ENCODE results near the gene CLK2.
"Not testable (repeated sequence)": the region's sequence is repeated elsewhere in the genome, so short reads cannot be mapped to it uniquely, and the experiment has no call there.

Gene CLK2

GRCh38 chr1:155267373-155267772, 5.9 kb downstream of the CLK2 start:
- no peak for DNase-seq (ENCODE audit: low read depth in 2 of 2)

GRCh38 chr1:155266553-155266952, 6.8 kb downstream of the CLK2 start:
- DNase-seq (ENCODE audit: low read depth in 2 of 2) = no peak

DNA sequence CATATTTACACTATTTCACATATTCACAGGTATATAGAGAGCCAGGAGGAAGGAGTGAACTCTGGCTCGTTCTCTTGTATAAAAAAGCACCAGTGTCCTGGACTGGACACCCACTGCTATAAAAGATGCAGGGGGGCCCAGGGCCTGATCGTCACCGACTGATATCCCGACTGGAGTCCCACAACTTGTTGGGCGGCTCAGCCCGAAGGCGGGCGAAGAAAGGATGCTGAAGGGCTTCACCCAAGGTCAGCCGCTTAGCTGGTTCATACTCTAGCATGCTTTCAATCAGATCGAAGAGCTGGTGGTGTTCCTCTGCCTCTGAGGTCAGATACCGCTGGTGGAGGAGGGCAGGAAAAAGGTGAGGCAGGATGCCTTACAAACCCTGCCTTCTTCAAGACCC, 10.2 kb downstream of the CLK2 start:
- no peak for DNase-seq (ENCODE audit: low read depth in 2 of 2)

DNA sequence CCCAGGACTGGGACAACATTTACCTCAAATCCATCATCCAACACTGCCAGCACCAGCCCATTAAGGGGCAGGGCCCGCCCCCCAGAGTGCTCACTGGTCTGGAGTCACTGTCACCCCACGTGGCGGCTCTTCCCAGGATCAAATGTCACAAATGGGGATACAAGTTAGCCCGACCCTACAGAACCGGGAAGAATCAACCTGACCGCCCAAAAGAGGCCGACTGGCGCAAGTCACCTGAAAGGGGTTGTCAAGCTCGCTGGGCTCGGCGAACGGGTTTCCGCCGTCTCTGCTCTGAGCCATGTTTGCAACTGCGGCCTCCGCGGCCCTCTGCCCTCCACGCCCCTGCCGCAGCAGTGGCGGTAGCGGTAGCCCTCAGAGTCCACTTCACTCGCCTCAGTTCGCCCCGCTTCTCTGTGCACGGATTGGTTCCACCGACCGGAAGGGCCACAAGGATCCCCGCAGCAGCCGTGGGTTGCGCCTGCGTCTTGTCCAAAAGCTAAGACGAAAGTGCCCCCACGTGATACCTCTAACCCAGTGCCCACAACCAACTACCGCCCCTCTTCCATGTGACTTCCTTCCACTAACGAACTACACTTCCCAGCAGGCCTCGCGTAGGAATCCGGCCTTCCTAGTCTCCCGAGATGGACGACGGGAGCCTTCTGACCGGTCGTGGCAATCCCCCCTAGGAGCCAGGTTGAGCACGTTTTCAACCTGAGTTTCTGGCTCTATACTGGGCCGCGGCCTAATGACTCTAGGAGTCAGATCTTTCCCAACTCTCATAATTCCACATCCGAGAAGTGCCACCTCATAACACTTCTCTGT, 11.2 kb downstream of the CLK2 start, which contains the start of gene SCAMP3:
Gene SCAMP3 (minus strand): TSS at position 509 of the 822 bp plus-strand sequence. CDS start 209 bp downstream, at position 300.
- peak; percentile 72 to 75 for DNase-seq (ENCODE audit: low read depth in 2 of 2)

- DNase-seq (ENCODE audit: low read depth in 2 of 2) = no peak
These were observed 11.8 kb downstream of the CLK2 start for GRCh38 chr1:155261493-155261851.

DNA sequence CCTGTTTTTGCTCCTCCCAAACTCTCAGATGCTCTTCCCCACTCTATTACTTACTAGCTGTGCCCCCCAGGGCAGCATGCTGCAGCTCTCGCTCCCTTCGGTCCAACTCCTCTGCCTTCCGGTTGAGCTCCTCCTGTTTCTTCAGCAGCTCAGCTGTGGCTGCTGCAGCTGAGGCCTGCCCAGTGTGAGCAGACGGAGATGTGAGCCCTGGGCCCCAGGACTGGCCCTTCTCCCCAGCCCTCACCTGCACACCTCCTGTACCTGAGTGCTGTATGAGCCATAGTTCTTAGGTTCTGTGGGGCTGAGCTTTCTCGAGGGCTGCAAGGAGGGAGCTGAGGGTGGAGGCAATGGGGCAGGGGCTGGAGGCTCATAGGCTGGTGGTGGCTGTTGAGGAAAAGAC, 13.0 kb downstream of the CLK2 start:
- no peak for DNase-seq (ENCODE audit: low read depth in 2 of 2)

- DNase-seq (ENCODE audit: low read depth in 2 of 2) = no peak
These were observed 17.0 kb downstream of the CLK2 start for GRCh38 chr1:155256058-155256852.

DNA sequence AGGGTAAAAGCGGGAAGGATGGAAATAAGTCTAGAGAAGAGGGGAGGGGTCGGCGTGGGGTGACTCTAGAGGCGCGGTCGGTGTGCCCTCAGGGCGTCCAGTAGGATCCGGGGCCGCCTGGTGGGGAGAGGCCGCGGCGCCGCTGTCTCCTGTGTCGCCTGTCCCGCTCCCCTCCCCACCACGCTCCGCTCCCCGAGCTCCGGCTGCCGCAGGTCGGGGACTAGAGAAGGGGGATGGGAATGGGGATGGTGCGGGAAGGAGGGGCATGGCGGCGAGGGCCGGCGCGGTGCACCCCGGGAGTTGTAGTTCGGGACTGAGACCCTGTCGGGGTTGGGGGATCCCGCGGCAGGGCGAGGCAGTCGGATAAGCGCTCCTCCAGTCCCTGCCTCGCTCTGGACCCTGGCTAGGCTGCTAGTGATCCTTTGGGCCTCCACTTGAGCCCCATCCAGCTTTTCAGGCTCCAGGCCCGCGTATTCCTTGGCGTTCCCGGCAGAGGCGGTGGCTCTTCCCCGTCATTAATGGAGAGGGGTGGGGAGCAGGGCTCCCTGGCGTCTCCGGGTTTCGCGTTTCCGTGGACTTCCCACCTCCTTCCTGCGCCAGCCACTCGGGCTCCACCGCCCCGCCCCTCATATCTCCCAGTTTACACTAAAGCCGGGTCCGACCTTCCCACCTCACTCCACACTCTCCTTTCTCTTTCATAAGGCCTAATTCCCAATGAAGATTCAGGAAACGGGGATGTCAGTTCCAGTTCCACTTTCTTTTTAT, 17.9 kb downstream of the CLK2 start, which contains the start of gene ENTREP3:
Gene ENTREP3 (minus strand): TSS at position 241 of the 765 bp plus-strand sequence. CDS start 606 bp downstream, outside the sequence.
- peak; percentile 46 to 49 for DNase-seq (ENCODE audit: low read depth in 2 of 2)

- DNase-seq (ENCODE audit: low read depth in 2 of 2) = no peak
These were observed 18.5 kb downstream of the CLK2 start for GRCh38 chr1:155254714-155255242.

DNA sequence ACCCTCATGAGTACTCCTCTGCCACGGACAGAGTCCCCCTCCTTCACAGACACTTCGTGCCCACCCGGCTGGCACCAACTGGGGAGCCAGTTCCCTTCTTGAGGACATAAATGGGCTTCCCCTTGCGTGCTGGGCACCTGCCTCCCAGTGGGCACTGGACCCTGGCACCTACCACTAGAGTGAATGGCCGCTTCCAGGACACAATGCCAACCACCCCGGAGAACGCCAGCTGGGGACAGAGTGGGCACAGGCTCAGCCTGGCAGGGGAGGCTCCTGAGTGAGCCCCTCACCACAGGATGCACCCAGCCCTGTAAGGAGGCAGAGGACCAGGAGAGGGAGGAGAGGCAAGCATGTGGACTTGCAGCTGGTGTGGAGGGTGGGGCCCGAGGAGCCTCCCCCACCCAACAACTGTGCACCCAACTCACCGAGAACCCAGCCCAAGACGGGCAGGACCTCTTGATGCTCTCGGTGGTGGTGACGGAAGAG, 19.0 kb downstream of the CLK2 start:
- DNase-seq (ENCODE audit: low read depth in 2 of 2) = no peak

DNA sequence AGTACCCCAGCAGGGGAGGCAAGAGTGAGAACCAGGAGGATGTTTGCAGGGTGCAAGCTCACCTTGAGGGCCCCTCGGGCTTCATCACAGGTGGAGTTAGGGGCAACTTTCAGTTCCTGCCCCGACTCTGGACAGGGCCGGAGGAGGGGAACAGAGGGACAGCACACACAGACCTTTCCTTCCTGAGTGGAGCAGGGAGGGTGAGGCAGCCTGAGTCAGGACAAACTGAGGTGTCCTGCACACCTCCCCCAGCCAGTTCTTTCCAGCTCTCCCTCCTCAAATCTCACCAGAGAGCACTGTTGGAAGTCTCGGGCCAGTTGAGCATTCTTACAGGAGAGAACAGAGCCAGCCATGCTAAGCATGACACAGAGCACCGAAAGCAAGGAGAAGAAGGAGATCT, 19.5 kb downstream of the CLK2 start:
- no peak for DNase-seq (ENCODE audit: low read depth in 2 of 2)

GRCh38 chr1:155253208-155253607, 20.1 kb downstream of the CLK2 start:
- no peak for DNase-seq (ENCODE audit: low read depth in 2 of 2)

- DNase-seq (ENCODE audit: low read depth in 2 of 2) = no peak
These were observed 21.7 kb downstream of the CLK2 start for GRCh38 chr1:155251566-155251965.

GRCh38 chr1:155250633-155251449, 22.5 kb downstream of the CLK2 start:
- peak; percentile 92 to 95 for DNase-seq (ENCODE audit: low read depth in 2 of 2)

- DNase-seq (ENCODE audit: low read depth in 2 of 2) = no peak
These were observed 23.1 kb downstream of the CLK2 start for GRCh38 chr1:155250246-155250632.

DNA sequence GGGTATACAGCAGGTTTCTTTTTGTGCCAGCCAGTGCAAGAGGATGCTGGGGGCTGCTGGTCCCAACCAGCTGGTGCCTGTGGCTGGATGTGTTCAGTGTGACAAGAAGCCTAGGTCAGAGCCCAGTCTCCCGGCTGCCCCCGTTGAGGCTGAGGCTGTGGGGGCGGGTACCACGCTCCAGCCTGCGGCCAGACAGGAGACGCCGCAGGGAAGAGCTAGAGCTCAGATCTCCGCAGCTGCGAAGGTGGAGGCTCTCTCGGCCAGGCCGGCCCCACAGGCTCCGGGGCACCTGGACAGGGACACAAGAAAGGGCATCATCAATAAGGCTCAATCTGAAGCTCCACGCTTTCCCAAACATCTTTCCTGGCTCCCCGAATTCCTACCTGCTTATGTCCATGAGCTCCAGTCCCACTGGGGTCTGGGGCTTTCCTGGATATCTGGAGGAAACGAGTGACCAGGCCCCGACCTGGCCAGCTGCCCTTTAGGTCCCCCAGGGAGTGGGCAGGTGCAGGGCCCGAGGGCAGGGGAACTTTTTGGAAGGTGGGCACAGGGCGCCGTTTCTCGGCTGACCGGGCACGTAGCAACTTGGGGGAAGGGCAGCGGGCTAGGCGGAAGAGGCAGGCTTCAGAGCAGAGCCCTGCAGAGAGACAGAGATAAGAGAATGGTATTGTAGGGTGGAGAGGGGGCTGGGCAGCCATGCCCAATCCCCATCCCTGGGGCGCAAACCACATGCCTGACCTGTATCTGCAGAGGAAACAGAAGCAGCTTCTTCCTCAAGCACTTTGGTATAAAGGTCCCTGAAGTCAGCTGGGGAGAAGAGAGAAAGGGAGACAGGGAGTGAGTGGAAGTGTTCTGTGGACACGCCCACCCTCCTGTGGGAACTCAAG, 25.4 kb downstream of the CLK2 start:
- DNase-seq (ENCODE audit: low read depth in 2 of 2) = no peak

DNA sequence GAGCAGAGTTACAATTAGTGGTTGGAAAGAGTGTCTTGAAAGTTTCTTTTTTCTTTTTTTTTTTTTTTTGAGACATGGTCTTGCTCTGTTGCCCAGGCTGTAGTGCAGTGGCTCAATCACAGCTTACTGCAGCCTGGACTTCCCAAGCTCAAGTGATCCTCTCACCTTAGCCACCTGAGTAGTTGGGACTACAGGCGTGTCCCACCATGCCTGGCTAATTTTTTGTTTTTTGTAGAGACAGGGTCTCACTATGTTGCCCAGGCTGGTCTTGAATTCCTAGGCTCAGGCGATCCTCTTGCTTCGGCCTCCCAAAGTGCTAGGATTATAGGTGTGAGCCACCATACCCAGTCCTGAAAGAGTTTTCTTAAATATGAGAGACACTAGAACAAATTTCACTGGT, 26.5 kb downstream of the CLK2 start:
- not testable (repeated sequence) for DNase-seq (ENCODE audit: low read depth in 2 of 2)

DNA sequence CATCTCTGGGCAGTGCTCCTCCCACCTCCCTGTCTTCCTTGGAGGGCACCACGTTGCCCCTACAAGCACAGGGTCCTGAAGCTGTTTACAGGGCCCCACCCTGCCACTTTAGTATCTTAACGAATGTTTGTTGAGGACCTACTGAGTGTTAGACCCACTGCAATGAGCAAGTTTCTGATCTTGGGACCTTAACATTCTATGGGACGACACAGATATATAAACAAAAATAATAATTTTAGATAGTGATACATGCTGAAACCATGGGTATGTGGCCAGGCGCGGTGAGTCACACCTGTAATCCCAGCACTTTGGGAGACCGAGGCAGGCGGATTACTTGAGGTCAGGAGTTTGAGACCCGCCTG, 28.2 kb downstream of the CLK2 start:
- no peak for DNase-seq (ENCODE audit: low read depth in 2 of 2)

DNA sequence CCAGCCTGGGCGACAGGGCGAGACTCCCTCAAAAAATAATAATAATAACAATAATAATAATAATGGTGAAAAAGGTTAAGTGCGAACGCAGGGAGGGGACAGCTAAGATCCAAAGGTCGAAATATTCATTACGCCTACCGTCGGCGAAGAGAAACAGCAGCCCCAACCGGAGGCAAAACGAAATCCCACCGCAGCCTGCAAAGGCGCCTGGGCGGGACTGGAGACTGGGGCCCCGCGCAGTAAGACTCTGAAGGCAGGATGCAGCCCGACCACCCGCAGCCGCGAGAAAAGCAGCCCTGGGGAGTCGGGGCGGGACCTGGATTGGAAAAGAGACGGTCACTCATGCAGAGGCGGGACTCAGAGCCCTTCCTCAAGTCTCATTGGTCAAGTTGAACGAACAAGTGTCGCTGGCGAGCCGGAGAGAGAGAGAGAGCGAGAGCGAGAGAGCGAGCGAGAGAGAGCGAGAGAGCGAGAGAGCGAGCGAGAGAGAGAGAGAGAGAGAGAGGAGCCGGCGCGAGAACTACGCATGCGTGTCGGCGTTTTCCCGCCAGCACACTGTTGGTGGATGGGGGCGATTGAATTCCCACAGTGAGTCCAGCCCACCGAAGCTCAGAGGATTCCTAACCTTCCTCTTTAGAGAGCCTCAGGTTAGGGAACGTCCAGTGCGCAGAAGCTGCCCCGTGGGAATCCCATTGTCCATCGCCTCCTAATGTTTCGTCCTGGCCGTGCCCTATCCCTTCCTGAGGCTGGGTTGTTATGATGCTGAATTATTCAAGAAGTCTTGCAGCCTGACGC, 28.7 kb downstream of the CLK2 start:
- peak; percentile 88 to 89 for DNase-seq (ENCODE audit: low read depth in 2 of 2)

Measured in stimulated activated CD8-positive, alpha-beta memory T cell treated with anti-CD3 and anti-CD28 coated beads, Interleukin-2, amount 100 ng/mL, for 1 hour (primary cell).